Measurements from ENCODE around the gene KCTD6.

Gene KCTD6

GRCh38 chr3:58540176-58540858 lies 48.4 kb downstream of the KCTD6 start:
- no peak for DNase-seq (ENCODE audit: insufficient read length, low spot score)
- no peak for FAIRE-seq

- no peak for DNase-seq (ENCODE audit: insufficient read length, low spot score)
- no peak for FAIRE-seq
Measured at GRCh38 chr3:58544541-58544940, 52.6 kb downstream of the KCTD6 start.

DNA sequence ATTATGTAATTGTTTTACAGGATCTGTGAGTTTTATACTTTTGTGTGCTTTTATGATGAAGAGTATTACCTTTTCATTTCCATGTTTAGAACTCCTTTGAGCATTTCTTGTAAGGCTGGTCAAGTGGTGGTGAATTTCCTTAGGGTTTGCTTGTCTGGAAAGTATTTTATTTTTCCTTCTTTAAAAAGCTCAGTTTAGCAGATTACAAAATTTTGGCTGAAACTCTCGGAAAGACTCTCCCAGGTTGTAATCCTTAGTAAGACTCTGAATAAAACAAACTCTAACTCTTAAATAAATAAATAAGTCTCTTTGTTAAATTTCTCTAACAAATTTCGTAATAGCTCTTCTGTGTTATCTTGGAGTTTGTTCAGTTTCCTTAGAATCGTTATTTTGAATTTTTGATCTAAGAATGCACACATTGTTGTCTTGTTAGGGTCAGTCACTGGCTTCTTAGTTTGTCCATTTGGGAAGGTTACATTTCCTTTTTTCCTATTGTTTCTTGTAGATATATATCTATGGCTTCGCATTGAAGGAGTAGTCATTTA lies 59.8 kb downstream of the KCTD6 start:
- FAIRE-seq: no peak

More for the DNA sequence above, 59.8 kb downstream of the KCTD6 start:
- DNase-seq (ENCODE audit: insufficient read length, low spot score): no peak

All from GM19239 (cell line).